DMS153 (cell line): ENCODE measurements around the gene CFAP57.
A peak's percentile ranks its signal among the peaks of the same experiment; 100 is the strongest.
"Not testable (repeated sequence)": the region's sequence is repeated elsewhere in the genome, so short reads cannot be mapped to it uniquely, and the experiment has no call there.

Source experiments
- DNase-seq: peaks from one replicate; lab custom pipeline; 2025; lab: John Stamatoyannopoulos, UW

CFAP57 gene

DNA sequence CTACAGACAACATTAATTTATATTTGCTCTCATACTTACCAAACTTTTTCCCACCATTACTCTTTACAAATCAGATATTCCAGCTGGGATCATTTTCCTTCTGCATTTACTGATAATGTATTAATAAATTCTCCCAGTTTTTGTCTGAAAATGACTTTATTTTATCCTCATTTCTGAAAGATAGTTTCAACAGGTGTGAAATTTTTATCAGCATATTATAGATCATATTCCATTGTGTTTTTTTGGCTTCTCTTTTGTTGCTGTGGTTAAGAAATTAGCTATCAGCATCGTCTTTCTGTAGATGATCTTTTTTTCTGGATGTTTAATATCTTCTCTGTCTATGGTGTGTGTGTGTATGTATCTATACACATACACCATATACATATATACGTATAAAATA is 2.7 kb downstream of the CFAP57 start:
- no peak for DNase-seq

DNA sequence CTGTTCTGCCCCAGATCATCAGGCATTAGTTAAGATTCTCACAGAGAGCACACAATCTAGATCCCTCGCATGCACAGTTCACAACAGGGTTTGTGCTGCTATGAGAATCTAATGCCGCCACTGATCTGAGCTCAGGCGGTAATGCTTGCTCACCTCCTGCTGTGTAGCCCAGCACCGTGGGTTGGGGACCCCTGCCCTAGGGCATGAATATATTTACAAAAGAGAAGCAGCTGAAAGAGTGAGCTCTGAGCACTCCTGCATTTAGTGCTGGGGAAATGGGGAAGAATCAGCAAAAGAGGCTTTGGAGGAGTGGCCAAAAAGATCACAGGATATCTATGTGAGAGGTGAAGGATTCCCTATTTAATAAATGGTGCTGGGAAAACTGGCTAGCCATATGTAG is 5.6 kb downstream of the CFAP57 start:
- no peak for DNase-seq

DNA sequence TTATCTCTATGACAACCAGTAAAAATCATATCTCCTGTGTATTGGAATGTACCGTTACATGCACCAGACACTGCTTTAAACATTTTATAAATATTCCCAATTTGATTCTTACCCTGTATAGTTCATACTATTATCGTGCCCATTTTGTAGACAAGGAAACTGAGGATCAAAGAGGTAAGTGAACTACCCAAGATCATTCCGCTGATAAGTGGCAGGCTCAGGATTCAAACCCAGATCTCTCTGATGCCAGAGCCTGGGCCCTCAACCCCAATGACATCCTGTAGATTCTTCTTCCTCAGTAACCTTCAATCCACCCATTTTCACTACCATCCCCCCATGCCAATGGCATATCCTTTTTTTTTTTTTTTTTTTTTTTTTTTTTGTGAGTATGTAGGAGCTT is 12.3 kb downstream of the CFAP57 start:
- DNase-seq: no peak

DNA sequence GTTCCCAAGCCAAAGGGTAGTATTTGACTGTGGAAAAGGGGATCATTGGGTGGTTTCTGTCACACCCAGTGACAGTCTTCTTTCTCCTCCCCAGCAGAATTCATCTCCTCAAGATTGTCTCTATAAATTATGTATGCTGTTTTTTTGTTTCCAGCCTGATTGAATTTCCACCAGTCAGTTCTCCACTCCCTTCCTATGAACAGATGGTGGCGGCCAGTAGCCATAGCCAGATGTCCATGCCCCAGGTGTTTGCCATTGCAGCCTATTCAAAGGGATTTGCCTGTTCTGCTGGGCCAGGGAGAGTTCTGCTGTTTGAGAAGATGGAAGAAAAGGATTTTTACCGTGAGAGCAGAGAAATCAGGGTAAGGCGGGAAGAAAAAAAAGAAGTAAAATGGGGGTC is 12.9 kb downstream of the CFAP57 start:
- no peak for DNase-seq

DNA sequence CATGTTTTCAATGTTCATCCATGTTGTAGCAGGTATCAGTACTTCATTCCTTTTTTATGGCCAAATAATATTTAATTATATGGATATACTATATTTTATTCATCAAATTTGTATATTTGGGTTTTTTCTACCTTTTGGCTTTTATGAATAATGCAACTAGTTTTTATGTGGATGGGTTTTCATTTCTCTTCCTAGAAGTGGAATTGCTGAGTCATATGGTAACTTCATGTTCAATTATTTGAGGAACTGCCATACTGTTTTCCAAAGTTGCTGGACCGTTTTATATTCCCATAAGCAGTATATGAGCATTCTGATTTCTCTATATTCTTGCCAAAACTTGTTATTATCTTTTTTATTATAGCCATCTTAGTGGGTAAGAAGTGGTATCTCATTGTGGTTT is 16.0 kb downstream of the CFAP57 start:
- no peak for DNase-seq

DNA sequence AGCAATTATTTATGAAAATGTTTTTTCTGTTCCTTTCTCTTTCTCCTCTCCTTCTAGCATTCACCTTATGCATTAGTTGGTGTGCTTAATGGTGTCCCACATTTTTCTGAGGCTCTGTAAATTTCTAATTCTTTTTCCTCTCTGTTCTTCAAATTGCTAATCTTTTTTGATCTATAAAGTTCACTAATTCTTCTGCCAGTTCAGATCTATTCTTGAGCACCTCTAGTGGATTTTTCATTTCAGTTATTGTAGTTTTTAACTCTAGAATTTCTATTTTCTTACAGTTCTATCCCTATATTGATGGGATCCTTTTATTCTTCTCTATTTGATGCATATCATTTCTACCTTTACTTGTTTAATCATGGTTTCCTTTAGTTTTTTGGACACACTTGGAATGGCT is 22.4 kb downstream of the CFAP57 start:
- DNase-seq: no peak

DNA sequence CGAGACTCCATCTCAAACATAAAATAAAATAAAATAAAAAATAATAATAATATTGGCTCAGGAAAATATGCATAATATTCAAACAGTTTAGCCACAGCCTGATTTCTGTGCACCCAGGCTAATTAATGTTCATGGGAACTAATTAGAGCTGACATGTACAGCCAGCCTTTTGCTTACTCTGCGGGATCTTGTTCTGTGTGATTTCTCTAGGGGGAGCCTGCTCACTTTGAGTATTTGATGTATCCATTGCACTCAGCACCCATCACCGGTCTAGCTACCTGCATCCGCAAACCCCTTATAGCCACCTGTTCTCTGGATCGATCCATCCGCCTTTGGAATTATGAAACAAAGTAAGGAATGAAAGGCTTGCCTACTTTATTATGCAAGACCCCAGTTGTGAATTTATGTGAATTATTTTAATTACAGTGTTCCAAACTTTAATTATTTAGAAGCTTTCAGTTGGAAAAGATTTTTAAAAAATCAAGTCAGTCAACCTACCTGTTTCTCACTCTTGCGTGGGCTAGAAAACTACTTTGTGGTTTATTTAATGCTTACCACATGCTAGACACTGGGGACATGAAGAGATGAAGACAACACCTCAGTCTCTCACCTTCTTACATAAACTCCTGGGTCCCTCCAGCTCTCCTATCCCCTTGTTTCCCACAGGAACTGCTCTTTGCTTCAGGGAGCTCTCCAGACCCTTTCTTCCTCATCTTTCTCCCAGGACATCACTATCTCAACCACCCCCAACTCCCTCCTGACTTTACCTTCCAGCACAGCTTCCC is 25.4 kb downstream of the CFAP57 start:
- DNase-seq: peak; percentile 23

DNA sequence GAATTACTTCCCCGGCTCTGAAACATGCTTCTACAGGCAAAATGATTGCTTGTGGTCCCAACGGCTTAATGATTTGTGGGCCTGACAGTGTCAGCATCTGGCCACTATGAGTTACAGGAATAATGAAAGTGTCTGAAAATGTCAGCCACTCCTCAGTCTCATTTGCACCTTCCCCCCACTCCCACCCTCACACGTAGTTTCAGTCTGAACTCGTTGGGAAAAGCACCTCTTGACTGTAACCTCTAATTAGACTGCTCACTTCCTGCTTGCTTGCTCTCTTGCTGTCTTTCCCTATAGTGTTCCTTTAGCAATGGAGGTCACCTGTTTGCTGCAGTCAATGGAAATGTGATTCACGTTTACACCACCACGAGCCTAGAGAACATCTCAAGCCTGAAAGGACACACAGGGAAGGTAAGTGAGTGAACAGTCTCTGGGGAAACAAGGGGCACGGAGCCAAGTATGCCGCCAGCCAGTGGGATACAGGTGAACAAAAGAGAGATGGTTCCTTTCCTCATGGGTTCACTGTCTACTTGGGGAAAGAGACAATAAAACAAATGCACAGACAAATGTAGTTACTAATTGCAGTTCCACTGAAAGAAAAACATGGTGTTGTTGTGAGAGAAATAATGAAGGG is 27.1 kb downstream of the CFAP57 start:
- DNase-seq: peak; percentile 100

DNA sequence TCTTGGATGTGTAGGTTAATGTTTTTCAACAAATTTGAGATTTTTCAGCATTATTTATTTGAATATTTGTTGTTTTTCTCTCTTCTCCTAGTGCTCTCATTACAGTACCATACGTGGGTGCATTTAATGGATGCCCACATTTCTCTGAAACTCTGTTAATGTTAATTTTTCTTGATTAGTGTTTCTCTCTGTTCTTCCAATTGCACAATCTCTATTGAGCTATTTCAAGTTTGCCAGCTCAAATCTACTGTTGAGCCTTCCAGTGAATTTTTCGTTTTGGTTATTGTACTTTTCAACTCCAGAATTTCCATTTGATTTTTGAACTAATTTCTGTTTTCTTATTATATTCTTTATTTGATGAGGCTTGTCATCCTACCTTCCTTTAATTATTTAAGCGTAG is 31.7 kb downstream of the CFAP57 start:
- no peak for DNase-seq

DNA sequence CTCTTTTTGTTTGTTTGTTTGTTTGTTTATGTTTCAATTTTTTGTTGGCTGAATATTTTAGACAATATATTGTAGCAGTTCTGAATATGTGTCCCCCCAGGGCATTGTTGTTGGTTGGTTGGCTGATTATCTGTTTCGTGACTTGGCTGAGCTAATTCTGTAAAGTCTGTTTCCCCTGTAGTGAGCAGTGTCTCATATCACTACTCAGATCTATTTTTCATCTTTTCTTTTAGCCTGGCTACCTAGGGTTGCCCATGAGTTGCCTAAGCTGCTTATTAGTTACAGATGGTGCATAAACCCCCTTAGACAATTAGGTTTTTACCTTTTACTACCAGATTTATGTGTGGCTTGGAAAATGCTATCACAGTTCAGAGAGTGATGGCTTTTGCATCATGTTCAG is 32.3 kb downstream of the CFAP57 start:
- DNase-seq: no peak

DNA sequence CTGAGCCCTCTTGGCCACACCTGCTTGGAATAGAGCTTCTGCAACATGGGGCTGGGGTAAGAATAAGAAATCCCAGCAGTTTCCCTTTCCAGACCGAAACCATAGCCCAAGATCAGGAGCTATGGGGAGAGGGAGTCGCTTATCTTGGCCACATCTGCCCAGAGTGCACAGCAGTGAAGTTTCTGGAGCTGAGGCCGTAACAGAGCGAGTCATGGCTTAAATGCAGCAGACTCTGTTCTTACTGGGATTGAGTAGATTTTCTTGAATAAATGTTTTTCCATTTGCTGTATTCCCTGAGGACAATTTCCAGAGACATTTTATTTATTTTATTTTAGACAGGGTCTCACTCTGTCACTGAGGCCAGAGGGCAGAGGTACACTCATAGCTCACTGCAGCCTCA is 33.5 kb downstream of the CFAP57 start:
- DNase-seq: no peak

DNA sequence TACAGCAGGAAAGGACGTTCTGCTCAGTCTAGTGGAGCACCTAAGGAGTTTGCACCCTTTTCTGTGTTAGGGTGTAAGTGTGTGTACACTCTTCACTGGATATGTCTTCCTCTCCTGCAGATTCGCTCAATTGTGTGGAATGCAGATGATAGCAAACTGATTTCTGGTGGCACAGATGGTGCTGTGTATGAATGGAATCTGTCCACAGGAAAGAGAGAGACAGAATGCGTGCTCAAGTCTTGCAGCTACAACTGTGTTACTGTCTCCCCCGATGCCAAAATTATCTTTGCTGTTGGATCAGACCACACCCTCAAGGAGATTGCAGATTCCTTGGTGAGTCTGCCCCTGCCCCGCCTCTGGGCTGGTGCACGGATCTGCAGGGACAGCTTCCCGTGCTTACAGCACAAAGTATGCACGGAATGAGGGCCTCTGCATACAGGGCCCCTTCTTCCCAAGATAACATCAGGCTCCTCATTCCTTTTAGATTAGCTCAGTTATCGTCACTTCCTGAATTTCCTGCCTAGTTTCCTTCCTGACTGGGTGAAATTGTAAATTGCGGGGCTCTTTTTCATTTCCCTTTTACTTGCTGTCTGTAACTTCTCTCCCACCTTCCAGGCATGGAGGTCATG is 34.6 kb downstream of the CFAP57 start:
- DNase-seq: no peak

DNA sequence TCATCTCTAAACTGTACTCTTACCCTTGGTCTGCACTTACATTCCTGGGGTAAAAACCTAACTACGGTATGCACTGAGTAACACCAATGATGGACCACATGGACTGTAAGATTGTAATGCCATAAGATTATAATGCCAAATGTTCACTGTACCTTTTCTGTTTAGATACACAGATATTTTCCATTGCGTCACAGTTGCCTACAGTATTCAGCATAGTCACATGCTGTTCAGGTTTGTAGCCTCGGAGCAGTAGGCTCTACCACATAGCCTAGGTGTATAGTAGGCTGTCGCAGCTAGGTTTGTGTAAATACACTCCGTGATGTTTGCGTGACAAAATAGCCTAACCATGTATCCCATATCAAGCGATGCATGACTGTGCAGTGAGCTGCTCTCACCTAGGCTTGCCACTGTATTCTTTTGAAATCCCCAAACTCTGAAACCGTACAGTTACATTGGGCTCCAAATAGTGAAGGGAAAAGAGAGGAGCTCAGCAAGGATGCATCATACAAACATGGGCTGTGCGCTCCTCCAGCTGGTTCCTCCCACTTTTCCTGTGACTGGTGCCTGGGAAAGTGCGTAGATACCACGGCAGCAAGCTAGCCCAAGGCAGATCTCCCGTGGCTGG is 35.2 kb downstream of the CFAP57 start:
- no peak for DNase-seq

DNA sequence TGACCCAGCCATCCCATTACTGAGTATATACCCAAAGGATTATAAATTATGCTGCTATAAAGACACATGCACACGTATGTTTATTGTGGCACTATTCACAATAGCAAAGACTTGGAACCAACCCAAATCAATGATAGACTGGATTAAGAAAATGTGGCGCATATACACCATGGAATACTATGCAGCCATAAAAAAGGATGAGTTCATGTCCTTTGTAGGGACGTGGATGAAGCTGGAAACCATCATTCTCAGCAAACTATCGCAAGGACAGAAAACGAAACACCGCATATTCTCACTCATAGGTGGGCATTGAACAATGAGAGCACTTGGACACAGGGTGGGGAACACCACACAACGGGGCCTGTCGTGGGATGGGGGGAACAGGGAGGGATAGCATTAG is 36.1 kb downstream of the CFAP57 start:
- DNase-seq: not testable (repeated sequence)

DNA sequence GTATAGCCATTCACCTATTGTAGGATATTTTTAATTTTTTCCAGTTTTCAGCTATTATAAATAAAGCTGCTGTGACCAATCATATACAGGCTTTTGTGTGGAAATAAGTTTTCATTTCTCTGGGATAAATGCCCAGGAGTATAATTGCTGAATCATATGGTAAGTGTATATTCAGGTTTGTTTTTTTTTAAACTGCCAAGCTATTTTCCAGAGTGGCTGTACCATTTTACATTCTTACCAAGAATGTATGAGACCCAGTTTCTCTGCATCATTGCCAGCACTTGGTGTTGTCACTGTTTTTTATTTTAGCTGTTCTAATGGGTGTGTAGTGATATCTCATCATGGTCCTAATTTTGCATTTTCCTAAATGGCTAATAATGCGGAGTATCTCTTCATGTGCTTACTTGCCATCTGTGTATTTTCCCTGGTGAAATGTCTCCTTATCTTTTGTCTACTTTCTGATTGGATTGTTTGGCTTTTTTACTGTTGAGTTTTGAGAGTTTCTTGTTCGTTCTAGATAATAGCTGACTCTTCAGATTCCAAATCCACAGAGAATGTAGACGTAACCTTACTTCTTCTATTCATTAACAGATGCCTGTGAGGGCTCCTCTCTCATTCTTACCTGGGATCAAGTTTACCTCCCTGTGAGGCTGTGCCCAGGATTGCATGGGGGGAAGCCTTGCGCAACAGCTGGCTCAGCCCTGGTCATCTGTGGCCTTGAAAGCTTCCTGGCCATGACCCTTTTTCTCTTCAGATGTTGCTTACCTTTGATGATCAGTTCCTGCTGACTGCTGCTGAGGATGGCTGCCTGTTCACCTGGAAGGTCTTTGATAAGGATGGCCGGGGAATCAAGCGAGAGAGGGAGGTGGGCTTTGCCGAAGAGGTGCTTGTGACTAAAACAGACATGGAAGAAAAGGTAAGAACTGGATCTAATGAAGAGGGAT is 42.6 kb downstream of the CFAP57 start:
- no peak for DNase-seq

DNA sequence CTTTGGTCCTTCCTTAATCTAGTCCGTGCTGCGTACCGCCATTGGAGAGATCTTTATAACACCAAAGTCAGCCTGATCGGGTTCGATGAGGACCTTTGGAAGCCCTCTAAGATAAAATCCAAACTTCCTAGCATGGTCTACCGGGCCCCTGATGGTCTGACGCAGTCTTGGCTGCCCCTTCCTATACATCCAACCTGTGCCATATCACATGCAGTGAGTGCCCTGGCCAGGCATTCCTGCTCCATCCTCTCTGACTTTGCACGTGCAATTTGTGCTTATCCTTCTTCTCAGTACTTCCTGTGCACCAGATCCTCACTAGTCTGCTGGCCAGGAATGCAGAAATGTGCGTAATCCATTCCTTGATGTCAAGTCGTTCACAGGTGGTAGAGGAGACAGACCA is 45.6 kb downstream of the CFAP57 start:
- no peak for DNase-seq

DNA sequence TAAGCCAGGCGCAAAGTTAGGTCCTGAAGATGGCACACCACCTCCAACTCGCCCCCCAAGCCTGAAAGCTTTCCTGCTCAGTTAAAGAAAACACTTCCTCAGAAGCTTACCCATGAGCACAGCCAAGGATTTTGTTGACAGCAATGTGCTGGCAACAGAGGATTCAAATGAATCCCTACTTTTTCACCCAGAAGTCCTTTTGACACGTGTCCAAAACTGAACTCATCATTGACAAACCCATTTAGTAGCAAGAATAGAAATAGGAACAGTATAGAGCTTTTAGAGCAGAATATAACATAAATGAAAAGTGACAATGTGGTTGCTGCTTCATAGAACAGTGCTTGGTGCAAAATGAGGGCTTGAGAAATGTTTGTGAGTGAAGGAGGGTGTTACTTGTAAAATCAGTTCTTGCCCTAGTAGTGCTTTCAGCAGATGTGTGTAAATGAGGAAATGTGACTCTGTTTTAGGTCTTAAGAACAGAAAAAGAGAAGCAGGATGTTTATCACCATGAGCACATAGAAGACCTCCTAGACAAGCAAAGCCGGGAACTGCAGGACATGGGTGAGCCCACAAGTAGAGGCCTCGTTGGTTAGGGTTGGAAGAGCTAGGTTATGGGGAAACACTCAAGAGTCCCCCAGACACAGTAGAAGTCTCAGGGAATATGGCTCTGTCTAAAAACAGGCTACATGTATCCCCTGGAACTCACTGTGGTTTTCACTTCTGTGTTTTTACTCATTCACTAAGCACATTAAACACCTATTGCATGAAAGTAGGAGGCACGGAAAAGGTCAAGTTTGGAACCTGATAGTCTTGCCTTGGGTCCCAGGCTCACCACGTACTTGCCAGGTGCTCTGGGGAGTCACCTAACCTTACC is 49.0 kb downstream of the CFAP57 start:
- no peak for DNase-seq

DNA sequence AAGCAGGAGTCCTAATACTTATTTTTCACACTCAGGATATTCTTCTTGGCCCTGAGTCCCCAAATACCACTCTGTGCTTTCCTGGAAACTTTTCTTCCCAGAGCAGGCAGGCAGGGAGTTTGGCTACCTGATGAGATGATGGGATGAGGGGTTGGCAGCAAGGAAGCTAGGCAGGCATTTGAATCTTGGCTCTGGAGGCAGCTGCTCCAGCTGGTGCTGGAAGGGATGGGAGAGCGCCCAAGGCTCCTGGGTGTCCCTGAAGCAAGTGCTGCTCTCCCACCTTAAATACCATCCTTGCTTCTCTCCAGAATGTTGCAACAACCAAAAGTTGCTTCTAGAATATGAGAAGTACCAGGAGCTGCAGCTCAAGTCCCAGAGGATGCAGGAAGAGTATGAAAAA is 49.7 kb downstream of the CFAP57 start:
- DNase-seq: no peak

DNA sequence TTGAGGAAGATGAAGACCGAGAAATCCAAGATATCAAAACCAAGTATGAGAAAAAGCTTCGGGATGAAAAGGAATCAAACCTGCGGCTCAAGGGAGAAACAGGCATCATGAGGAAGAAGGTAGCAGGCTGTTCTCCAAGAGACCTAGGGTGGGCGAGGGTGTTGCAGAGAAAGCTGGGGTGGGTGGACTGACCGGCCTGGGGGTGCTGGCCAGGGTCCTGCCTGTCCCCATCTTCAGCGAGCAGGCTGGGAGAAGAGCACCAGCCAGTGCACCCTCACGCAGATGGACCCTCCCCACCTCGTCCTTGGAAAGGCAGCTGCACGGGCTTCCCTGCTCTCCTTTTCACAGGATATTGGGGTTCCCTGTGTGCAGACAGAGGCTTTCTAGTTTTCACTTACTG is 50.7 kb downstream of the CFAP57 start:
- DNase-seq: no peak

DNA sequence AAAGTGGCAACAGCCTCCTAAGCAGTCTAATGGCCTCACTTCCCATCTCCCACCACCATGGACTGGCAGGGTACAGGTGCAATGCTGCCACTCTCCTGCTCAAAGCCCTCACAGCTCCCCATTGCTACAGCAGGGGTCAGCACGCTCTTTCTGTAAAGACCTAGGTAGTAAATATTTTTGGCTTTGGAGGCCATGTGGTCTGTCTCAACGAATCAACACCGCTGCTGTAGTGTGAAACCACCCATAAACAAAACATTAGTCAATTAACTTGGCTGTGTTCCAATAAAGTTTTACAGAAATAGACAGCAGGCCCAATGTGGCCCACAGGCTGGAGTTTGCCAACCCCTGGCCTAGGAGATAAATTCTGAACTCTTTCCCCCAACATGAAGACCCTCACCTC is 53.0 kb downstream of the CFAP57 start:
- no peak for DNase-seq
